GM21576 (cell line): Measurements from ENCODE around the gene LRRC61.
"Not testable (repeated sequence)": the region's sequence is repeated elsewhere in the genome, so short reads cannot be mapped to it uniquely, and the experiment has no call there.

Experiments used
- ATAC-seq: cut with Tn5 transposase; IDR thresholded peaks from one replicate; pipeline ENCODE4 v1.9.1; 2021; ENCODE audit warnings: mild to moderate bottlenecking, moderate library complexity; ENCODE audit not compliant: unreplicated experiment

LRRC61 gene

DNA sequence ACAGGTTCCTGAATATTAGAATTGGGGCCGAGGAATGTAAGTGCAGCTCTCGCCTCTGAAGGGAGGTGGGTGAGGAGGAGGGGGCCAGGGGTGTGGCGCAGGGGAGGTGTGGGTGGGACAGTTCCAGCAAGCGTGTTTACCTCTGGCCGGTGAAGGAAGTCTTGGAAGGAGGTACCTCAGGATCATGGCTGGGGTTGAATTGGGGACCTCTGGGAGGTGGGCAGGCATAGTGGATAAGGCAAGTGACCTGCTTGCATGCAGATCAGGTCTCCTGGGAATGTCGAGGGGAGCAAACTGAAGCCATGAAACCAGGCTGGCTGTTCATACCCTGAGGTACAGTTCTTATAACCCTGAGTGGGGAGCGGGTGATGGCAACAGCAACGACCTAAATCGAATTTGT lies 57.9 kb downstream of the LRRC61 start:
- ATAC-seq: no peak

DNA sequence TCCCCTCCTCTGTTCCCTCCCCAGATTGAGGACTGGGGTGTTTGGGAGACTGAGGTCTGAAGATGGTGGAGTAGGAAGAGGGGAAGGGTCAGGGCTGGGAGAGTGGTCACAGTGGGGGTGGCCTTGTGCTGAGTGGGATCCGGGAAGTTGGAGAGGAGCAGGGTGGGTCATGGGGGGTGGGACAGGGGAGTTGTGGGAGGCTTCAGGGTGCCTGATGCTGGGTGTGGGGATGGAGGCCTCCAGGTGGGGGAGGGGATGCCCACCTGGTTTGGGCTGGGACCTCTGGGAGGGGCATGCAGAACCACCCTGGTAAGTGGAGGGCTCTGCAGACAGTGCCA lies 58.6 kb downstream of the LRRC61 start:
- ATAC-seq: no peak

DNA sequence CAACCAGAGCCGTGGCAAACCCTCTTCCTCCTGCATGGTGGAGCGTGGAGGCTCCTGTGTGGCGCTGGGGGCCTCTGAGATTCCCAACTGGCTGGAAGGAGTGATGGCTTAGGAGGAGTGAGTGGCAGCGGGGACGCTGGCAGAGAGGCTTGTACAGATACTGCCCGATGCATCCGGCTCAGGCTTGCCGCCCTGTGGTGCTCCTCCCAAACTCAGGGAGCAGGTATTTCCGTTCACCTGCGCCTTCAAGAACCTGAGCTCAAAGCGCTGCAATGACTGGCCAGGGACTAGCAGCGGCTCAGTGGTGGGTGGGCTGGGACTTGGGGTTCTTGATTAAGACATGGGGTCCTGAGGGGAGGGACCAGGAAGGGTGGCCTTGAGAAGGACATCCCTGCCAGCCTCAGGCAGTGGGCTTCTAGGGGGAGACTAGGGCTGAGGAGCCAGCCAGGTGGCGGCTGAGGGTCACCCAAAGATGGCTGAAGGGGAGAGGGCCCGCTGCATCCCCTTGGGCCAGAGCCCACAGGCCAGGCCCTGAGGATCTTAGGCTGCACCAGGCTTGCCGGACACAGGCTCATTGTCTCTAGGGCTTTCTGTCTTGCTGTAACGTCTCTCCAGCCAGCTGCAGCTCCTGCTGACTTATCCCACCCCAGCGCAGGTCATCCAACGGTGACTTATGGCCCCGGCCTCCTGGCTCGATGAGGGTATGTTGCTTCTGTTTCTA lies 59.1 kb downstream of the LRRC61 start:
- no peak for ATAC-seq

DNA sequence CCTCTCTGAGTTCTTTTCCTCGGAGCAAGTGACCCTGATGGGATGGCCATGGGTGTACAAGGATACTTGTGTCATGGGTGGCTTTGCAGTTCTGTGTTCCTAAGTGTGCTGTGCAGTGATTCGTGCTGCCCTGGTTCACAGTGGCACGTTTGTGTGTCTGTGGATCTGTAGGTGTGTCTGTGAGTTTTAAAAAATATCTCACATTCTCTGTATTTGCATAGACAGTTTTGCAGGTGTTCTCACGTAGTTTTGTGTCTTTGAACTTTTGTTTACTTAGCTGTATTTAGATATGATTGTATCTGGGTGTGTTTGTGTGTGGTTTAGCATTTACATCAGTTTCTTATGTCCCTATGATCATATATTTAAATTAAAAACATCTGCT lies 59.7 kb downstream of the LRRC61 start:
- no peak for ATAC-seq

DNA sequence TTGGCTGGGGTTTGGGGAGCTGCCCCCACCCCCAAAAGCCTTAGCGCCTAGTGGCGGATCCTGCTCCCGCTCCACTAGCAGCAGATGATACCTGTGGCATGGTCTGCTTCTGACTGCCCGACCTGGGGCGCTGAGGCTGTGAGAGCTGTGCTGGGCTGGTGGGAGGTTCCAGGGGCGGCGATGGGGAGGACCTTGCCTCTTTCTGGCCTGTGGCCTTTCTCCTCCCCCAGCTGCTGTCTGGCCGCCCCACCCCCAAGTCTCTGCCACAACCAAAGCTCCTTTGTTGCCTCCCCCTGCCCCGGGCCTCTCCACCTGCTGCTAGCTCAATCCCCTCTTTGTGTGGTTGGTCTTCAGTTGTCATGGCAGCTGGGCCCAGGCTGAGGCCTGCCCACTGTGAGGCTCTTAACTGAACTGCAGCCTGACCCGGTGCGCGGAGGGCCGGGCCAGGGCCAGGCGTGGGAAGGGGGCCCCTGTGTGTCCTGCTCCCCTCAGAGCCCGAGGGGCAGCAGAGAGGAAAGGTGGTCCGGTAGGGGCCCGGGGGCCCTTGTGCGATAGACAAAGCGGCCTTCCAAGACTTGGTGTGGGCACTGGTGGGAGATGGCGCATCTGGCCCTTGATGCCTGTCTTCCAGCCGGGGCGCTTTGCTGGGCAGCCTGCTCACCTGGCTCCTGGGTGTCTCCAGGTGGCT lies 60.7 kb downstream of the LRRC61 start:
- no peak for ATAC-seq

DNA sequence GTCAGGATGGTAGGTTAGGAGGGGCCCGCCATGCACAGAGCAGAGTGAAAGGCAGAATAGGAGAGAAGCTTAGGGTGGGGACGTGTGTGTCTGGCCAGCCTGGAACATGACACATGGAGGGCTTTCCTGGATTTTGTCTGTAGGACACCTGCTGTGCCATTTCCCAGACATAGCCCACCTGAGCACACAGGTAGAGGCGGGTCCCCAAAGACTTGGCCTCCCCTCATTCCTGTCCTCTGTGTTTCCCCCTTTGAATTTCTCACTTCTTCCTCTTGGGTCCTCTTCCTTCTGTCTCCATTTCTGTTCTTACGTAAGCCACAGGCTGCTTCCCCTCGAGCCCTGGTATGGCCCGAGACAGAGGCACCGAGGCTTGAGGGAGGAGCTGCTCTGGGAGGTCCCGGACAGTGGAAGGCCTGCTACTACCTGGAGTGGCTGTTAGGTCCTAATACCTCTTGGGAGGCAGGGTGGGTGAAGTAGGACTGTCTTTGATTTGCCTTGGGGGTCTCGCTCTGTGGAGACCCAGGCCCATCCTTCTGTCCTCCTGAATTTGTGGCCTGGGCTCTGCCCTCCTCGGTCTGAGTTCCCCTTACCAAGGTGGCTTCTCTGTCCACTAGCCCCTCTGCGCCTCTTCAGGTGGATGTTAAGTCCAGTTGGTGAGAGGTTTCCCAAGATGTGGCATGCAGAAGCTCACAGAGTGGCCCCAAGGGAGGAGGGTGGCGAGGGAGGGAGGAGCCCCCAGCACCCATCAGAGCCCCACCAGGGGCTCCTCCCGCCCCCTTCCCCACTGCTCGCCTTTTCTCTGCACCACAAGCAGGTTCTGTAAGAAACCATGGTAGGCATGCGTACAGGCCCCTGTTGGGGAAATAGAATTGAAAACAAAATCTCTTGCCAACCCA lies 61.5 kb downstream of the LRRC61 start:
- no peak for ATAC-seq

DNA sequence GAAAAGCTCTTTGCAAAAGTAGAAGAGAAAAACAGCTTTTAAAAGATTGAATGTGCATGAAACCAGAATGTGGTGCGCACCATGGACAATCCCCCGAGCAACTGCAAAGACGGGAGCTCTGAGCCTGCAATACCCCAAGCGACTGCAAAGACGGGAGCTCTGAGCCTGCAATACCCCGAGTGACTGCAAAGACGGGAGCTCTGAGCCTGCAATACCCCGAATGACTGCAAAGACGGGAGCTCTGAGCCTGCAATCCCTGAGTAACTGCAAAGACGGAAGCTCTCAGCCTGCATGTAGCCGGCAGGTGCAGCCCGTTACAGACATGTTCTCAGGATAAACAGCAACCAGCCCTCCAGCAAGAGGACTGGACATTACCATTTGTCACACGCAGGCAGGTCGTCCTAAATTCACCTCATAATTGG lies 62.2 kb downstream of the LRRC61 start:
- no peak for ATAC-seq

DNA sequence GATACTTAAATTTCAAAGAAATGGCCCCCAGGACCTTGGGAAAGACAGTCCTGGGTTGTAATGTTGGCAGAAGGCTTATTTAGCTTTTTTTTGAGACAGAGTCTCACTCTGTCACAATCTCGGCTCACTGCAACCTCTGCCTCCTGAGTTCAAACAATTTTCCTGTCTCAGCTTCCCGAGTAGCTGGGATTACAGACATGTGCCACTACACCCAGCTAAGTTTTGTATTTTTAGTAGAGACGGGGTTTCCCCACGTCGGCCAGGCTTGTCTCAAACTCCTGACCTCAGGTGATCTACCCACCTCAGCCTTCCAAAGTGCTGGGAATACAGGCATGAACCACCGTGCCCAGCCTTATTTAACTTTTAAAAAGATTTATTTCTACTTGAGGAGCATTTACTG lies 62.7 kb downstream of the LRRC61 start:
- ATAC-seq: not testable (repeated sequence)
